Caco-2 (cell line): ENCODE results near the gene INHBA. TPM values are rescaled to one million over a fixed set of nuclear protein-coding genes. Genes with fewer than 3 reads are reported as not detected.

Experiments used
- BruUV-seq: library from RNA; stranded (reverse); fragments of 400-500 nt; replicated peaks from 2 replicates; lab custom pipeline; 2021; lab: Mats Ljungman, UMichigan
- CTCF ChIA-PET: fragments of 300-600 bp; sonication (Branson Sonifier 250); formaldehyde crosslinking; loops from one replicate; lab custom pipeline; 2022; ENCODE audit warnings: antibody characterized with exemption; lab: Charles Lee
- POLR2A ChIA-PET: fragments of 300-600 bp; sonication (Branson Sonifier 250); formaldehyde crosslinking; loops from one replicate; lab custom pipeline; 2022; ENCODE audit warnings: antibody characterized with exemption; lab: Charles Lee
- DNase-seq, 2 experiments: peaks; one replicate each; pipeline versions ENCODE4 v3.0.0 to v3.0.0-alpha.2; 2020 to 2022
- H3K27me3 ChIP-seq: replicated peaks from 2 replicates; pipeline ENCODE4 v1.6.0; 2011; ENCODE audit warnings: low read length; ENCODE audit not compliant: control insufficient read depth, insufficient read depth
- H3K36me3 ChIP-seq: 2 replicates; pipeline ENCODE4 v1.5.1; 2011; ENCODE audit warnings: low read length; ENCODE audit not compliant: control insufficient read depth, insufficient read depth
- H3K4me1 ChIP-seq: fragments of 250-450 bp; sonication (Bioruptor Pico); 2 replicates; pipeline ENCODE4 v1.5.1; 2020; ENCODE audit warnings: mild to moderate bottlenecking
- H3K4me3 ChIP-seq: 2 replicates; pipeline ENCODE4 v1.5.1; 2011; ENCODE audit warnings: low read depth, mild to moderate bottlenecking, control low read depth, low read length
- H3K9me3 ChIP-seq: fragments of 250-450 bp; sonication (Bioruptor Pico); 2 replicates; pipeline ENCODE4 v1.5.1; 2020; ENCODE audit warnings: mild to moderate bottlenecking, moderate library complexity
- H3K27ac Mint-ChIP-seq: one replicate; pipeline ENCODE4 v1.8.0; 2022; ENCODE audit warnings: mixed read lengths; ENCODE audit not compliant: unreplicated experiment
- H3K27me3 Mint-ChIP-seq: one replicate; pipeline ENCODE4 v1.8.0; 2022; ENCODE audit warnings: mixed read lengths; ENCODE audit not compliant: insufficient read depth, unreplicated experiment
- H3K36me3 Mint-ChIP-seq: one replicate; pipeline ENCODE4 v1.8.0; 2022; ENCODE audit warnings: mild to moderate bottlenecking, mixed read lengths; ENCODE audit not compliant: insufficient read depth, unreplicated experiment
- H3K4me1 Mint-ChIP-seq: one replicate; pipeline ENCODE4 v1.8.0; 2022; ENCODE audit warnings: low read depth, mixed read lengths; ENCODE audit not compliant: unreplicated experiment
- H3K4me3 Mint-ChIP-seq: one replicate; pipeline ENCODE4 v1.8.0; 2022; ENCODE audit warnings: mild to moderate bottlenecking, moderate library complexity, mixed read lengths; ENCODE audit not compliant: unreplicated experiment
- H3K9me3 Mint-ChIP-seq: one replicate; pipeline ENCODE4 v1.8.0; 2022; ENCODE audit warnings: mixed read lengths; ENCODE audit not compliant: unreplicated experiment
- CTCF ChIP-seq, 2 experiments: fragments of 200-600 bp in 1 of 2; IDR thresholded peaks; 1 replicate in 1 of 2; 2 replicates in 1 of 2; pipeline versions ENCODE4 v1.5.1 to v1.8.0; 2011 to 2022; ENCODE audit warnings: antibody characterized with exemption in 1 of 2, control low read depth in 1 of 2, inconsistent platforms in 1 of 2, low read depth in 1 of 2, low read length in 1 of 2, mild to moderate bottlenecking in 1 of 2, moderate library complexity in 1 of 2; ENCODE audit not compliant: insufficient read depth in 1 of 2, severe bottlenecking in 1 of 2, unreplicated experiment in 1 of 2
- intact Hi-C: fragments of 100-400 bp; cut with micrococcal nuclease; formaldehyde crosslinking; loops from one replicate; pipeline ENCODE4 v1.10.0; 2022; ENCODE audit not compliant: unreplicated experiment
- total RNA-seq: library from RNA; stranded (reverse); gene quantifications from 2 replicates; pipeline ENCODE4 v1.2.3, GENCODE V29; 2022

INHBA gene
- total RNA-seq, 1 experiment from 2014 or later = 0.52 TPM

- H3K4me3 Mint-ChIP-seq = no peak overlapping the region
- CTCF ChIA-PET = no interaction called here
- no peaks in the 10 kb centered on the region for H3K4me1 Mint-ChIP-seq
- H3K27me3 Mint-ChIP-seq = peaks cover 2% of the 10 kb centered on the region
- H3K27ac Mint-ChIP-seq = no peak overlapping the region
- DNase-seq = no peak
- POLR2A ChIA-PET = no interaction called here
- H3K9me3 Mint-ChIP-seq = no peaks in the 10 kb centered on the region
- H3K36me3 ChIP-seq = no peaks in the 10 kb centered on the region
- no peaks in the 10 kb centered on the region for H3K27me3 ChIP-seq
- BruUV-seq = no TSS peak
- H3K4me1 ChIP-seq = no peaks in the 10 kb centered on the region
- H3K9me3 ChIP-seq = no peaks in the 10 kb centered on the region
- TF ChIP-seq CTCF (IDR thresholded peaks at IDR 0.05; ENCODE audit: insufficient read depth in 1 of 2, low read depth in 1 of 2, low read length in 1 of 2, severe bottlenecking in 1 of 2, unreplicated experiment in 1 of 2) = no peak
- no peak overlapping the region for H3K4me3 ChIP-seq
- no peaks in the 10 kb centered on the region for H3K36me3 Mint-ChIP-seq
- intact Hi-C loops = no loop called here
Observed at GRCh38 chr7:41640487-41640886, 62.4 kb downstream of the INHBA start.

GRCh38 chr7:41637049-41637448, 65.8 kb downstream of the INHBA start:
- Histone ChIP-seq H3K4me1 (no peaks in the 10 kb centered on the region), H3K27me3 (no peaks in the 10 kb centered on the region), H3K36me3 (no peaks in the 10 kb centered on the region), H3K9me3 (no peaks in the 10 kb centered on the region), H3K4me3 (no peak overlapping the region)
- POLR2A ChIA-PET = no interaction called here
- CTCF ChIA-PET = no interaction called here
- no TSS peak for BruUV-seq
- no peak for TF ChIP-seq CTCF (IDR thresholded peaks at IDR 0.05; ENCODE audit: insufficient read depth in 1 of 2, low read depth in 1 of 2, low read length in 1 of 2, severe bottlenecking in 1 of 2, unreplicated experiment in 1 of 2)
- intact Hi-C loops = no loop called here
- Mint-ChIP-seq H3K27ac (no peak overlapping the region), H3K27me3 (no peaks in the 10 kb centered on the region), H3K9me3 (no peaks in the 10 kb centered on the region), H3K4me3 (no peak overlapping the region), H3K4me1 (no peaks in the 10 kb centered on the region), H3K36me3 (no peaks in the 10 kb centered on the region)
- no peak for DNase-seq
